Fibroblast of lung (primary cell): ENCODE data around the gene ARHGEF39. TPM values are rescaled to one million over a fixed set of nuclear protein-coding genes. Genes with fewer than 3 reads are reported as not detected.
A peak's percentile ranks its signal among the peaks of the same experiment; 100 is the strongest.
"Not testable (repeated sequence)": the region's sequence is repeated elsewhere in the genome, so short reads cannot be mapped to it uniquely, and the experiment has no call there.

Experiments used
- DNase-seq, 2 donors: peaks; one replicate each; pipeline versions ENCODE4 v3.0.0 to v3.0.0-alpha.2; 2010; ENCODE audit warnings: low read depth in 2 of 2
- H2AFZ ChIP-seq: 2 replicates; pipeline ENCODE4 v1.5.1; 2012; ENCODE audit warnings: low read length, control low read depth, inconsistent platforms
- H3K27ac ChIP-seq: 2 replicates; pipeline ENCODE4 v1.5.1; 2011; ENCODE audit warnings: low read length, control low read depth; ENCODE audit not compliant: insufficient read depth
- H3K27me3 ChIP-seq: 2 replicates; pipeline ENCODE4 v1.5.1; 2011; ENCODE audit warnings: mild to moderate bottlenecking, low read length; ENCODE audit not compliant: control insufficient read depth, insufficient read depth
- H3K36me3 ChIP-seq: 2 replicates; pipeline ENCODE4 v1.5.1; 2011; ENCODE audit warnings: low read length; ENCODE audit not compliant: control insufficient read depth, insufficient read depth
- H3K4me1 ChIP-seq: 2 replicates; pipeline ENCODE4 v1.5.1; 2011; ENCODE audit warnings: low read length; ENCODE audit not compliant: control insufficient read depth, insufficient read depth; ENCODE audit errors: extremely low read depth
- H3K4me2 ChIP-seq: 2 replicates; pipeline ENCODE4 v1.5.1; 2011; ENCODE audit warnings: low read length, control low read depth; ENCODE audit not compliant: insufficient read depth; ENCODE audit errors: extremely low read depth
- H3K4me3 ChIP-seq, 4 experiments: fragments of 200-600 bp in 1 of 4; sonication (generic) in 1 of 4; replicated peaks in 1 of 4; 2 replicates each; pipeline ENCODE4 v1.5.1; 2011 to 2016; ENCODE audit warnings: low read length in 4 of 4, low read depth in 3 of 4, mild to moderate bottlenecking in 3 of 4, control low read depth in 2 of 4, inconsistent platforms in 1 of 4, mixed read lengths in 1 of 4; ENCODE audit not compliant: insufficient read depth in 1 of 4; ENCODE audit errors: control extremely low read depth in 1 of 4
- H3K79me2 ChIP-seq: 2 replicates; pipeline ENCODE4 v1.5.1; 2012; ENCODE audit warnings: mild to moderate bottlenecking, low read length, inconsistent platforms; ENCODE audit not compliant: control insufficient read depth, insufficient read depth
- H3K9ac ChIP-seq: 2 replicates; pipeline ENCODE4 v1.5.1; 2011; ENCODE audit warnings: mild to moderate bottlenecking, low read length, control low read depth; ENCODE audit not compliant: insufficient read depth
- H3K9me3 ChIP-seq: 2 replicates; pipeline ENCODE4 v1.5.1; 2012; ENCODE audit warnings: low read depth, low read length; ENCODE audit not compliant: control insufficient read depth, insufficient read depth
- H4K20me1 ChIP-seq: 2 replicates; pipeline ENCODE4 v1.5.1; 2011; ENCODE audit warnings: low read length; ENCODE audit not compliant: control insufficient read depth, insufficient read depth; ENCODE audit errors: extremely low read depth
- CTCF ChIP-seq, 2 donors: IDR thresholded peaks in 1 of 2; conservative IDR thresholded peaks in 1 of 2; 1 replicate in 1 of 2; 2 replicates in 1 of 2; pipeline ENCODE4 v1.5.1; 2011 to 2012; ENCODE audit warnings: low read length in 2 of 2, control low read depth in 1 of 2, inconsistent platforms in 1 of 2, low read depth in 1 of 2, mild to moderate bottlenecking in 1 of 2
- EZH2 ChIP-seq: IDR thresholded peaks from 2 replicates; pipeline ENCODE4 v1.5.1; 2012; ENCODE audit warnings: low read length, control low read depth, mild to moderate bottlenecking; ENCODE audit errors: missing control alignments
- polyA plus RNA-seq, 2 donors: library from polyadenylated mRNA; depleted of rRNA in 1 of 2; stranded (reverse) in 1 of 2; unstranded in 1 of 2; fragments of >200 nt; gene quantifications; 2 replicates each; pipeline ENCODE4 v1.2.1, GENCODE V29; 2011 to 2012; ENCODE audit warnings: missing spikeins in 1 of 2
- total RNA-seq: library from RNA; depleted of rRNA; stranded (reverse); fragments of >200 nt; gene quantifications from 2 replicates; pipeline ENCODE4 v1.2.1, GENCODE V29; 2014

Gene ARHGEF39
- total and polyA plus RNA-seq, 2 donors (not counting 1 experiment from before 2014, with no cell fraction given) = 0.66 to 0.77 TPM

- not testable (repeated sequence) for H3K27ac ChIP-seq, H2AFZ ChIP-seq, H3K4me1 ChIP-seq, H3K79me2 ChIP-seq, H3K9me3 ChIP-seq, H3K27me3 ChIP-seq, H3K9ac ChIP-seq, H3K36me3 ChIP-seq, H3K4me3 ChIP-seq, H3K4me2 ChIP-seq, H4K20me1 ChIP-seq
- DNase-seq = peak in 1 of 2 donors; percentile 22
Measured at GRCh38 chr9:35637427-35637955, 27.5 kb downstream of the ARHGEF39 start.

DNA sequence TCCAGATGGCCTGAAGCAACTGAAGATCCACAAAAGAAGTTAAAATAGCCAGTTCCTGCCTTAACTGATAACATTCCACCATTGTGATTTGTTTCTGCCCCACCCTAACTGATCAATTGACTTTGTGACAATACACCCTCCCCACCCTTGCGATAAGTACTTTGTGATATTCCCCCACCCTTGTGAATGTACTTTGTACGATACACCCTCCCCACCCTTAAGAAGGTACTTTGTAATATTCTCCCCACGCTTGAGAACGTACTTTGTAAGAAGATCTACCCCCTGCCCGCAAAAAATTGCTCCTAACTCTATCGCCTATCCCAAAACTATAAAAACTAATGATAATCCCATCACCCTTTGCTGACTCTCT is 28.1 kb downstream of the ARHGEF39 start:
- not testable (repeated sequence) for H3K79me2 ChIP-seq, H3K36me3 ChIP-seq, H3K9me3 ChIP-seq, H3K4me1 ChIP-seq, H4K20me1 ChIP-seq, H3K4me3 ChIP-seq, DNase-seq, H3K4me2 ChIP-seq, H3K27me3 ChIP-seq, H3K27ac ChIP-seq, H3K9ac ChIP-seq, H2AFZ ChIP-seq

GRCh38 chr9:35636135-35636876 is 28.7 kb downstream of the ARHGEF39 start:
- Histone ChIP-seq H3K27me3 (no peaks in the 10 kb centered on the region), H3K4me1 (no peaks in the 10 kb centered on the region), H3K9ac (no peak overlapping the region), H2AFZ (no peak overlapping the region), H3K27ac (no peak overlapping the region), H3K79me2 (no peaks in the 10 kb centered on the region), H3K9me3 (no peaks in the 10 kb centered on the region), H4K20me1 (no peaks in the 10 kb centered on the region), H3K4me3 (no peak overlapping the region), H3K36me3 (no peaks in the 10 kb centered on the region), H3K4me2 (no peak overlapping the region)
- TF ChIP-seq CTCF (conservative IDR thresholded peaks at IDR 0.05 in 1 of 2, IDR thresholded peaks at IDR 0.05 in 1 of 2; ENCODE audit: low read depth in 1 of 2, low read length in 2 of 2) (no peak), EZH2 (no peak)
- no peak for DNase-seq

DNA sequence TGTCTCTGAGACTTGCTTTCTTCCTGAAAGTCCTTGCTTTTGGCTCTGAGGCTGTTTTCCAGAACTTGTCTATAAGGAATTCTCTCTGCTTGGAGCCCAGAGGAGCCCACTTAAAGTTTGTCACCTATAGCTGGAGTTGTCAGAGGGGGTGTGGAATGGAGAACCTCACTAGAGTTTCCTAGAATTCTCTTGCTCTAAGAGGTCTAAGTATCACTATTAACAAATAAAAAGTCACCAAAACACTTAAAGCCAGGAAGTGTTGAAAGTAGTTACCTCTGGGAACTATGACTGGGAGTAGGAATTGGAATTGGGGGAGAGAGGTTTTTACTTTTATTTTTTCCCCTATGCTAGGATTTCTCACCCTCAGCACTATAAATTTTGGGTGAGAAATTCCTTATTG is 29.3 kb downstream of the ARHGEF39 start:
- Histone ChIP-seq H3K27me3 (no peaks in the 10 kb centered on the region), H3K79me2 (no peaks in the 10 kb centered on the region), H2AFZ (no peak overlapping the region), H4K20me1 (no peaks in the 10 kb centered on the region), H3K4me1 (no peaks in the 10 kb centered on the region), H3K9ac (no peak overlapping the region), H3K36me3 (no peaks in the 10 kb centered on the region), H3K9me3 (no peaks in the 10 kb centered on the region), H3K4me2 (no peak overlapping the region), H3K4me3 (no peak overlapping the region), H3K27ac (no peak overlapping the region)
- DNase-seq = no peak
- no peak for TF ChIP-seq EZH2
- TF ChIP-seq CTCF (conservative IDR thresholded peaks at IDR 0.05 in 1 of 2, IDR thresholded peaks at IDR 0.05 in 1 of 2; ENCODE audit: low read depth in 1 of 2, low read length in 2 of 2) = no peak
